RWPE2 (cell line): ENCODE measurements around the gene ZSCAN4.
A peak's percentile ranks its signal among the peaks of the same experiment; 100 is the strongest.

Experiments used
- ATAC-seq: fragments of 200-7000 bp; cut with Tn5 transposase; 3 replicates; pipeline ENCODE4 v1.9.1; 2021; ENCODE audit warnings: low read depth
- DNase-seq: peaks from one replicate; pipeline ENCODE4 v3.0.0-alpha.2; 2020; ENCODE audit warnings: low spot score
- H3K27ac ChIP-seq: fragments of 450-650 bp; 2 replicates; pipeline ENCODE4 v1.5.1; 2017; ENCODE audit warnings: mild to moderate bottlenecking; ENCODE audit not compliant: poor library complexity, severe bottlenecking
- H3K27me3 ChIP-seq: fragments of 250-450 bp; sonication (Bioruptor Pico); 2 replicates; pipeline ENCODE4 v1.5.1; 2021; ENCODE audit warnings: mild to moderate bottlenecking, moderate library complexity; ENCODE audit not compliant: insufficient read depth, poor library complexity, severe bottlenecking
- H3K36me3 ChIP-seq: fragments of 250-450 bp; sonication (Bioruptor Pico); 2 replicates; pipeline ENCODE4 v1.5.1; 2020; ENCODE audit warnings: low read depth, mild to moderate bottlenecking, moderate library complexity
- H3K4me1 ChIP-seq: fragments of 250-450 bp; sonication (Bioruptor Pico); 2 replicates; pipeline ENCODE4 v1.5.1; 2021; ENCODE audit warnings: mild to moderate bottlenecking, moderate library complexity; ENCODE audit not compliant: insufficient read depth, poor library complexity, severe bottlenecking
- H3K4me3 ChIP-seq: fragments of 250-450 bp; sonication (Bioruptor Pico); 2 replicates; pipeline ENCODE4 v1.5.1; 2021; ENCODE audit warnings: mild to moderate bottlenecking, moderate library complexity; ENCODE audit not compliant: severe bottlenecking
- H3K9me3 ChIP-seq: fragments of 250-450 bp; sonication (Bioruptor Pico); 2 replicates; pipeline ENCODE4 v1.5.1; 2021; ENCODE audit warnings: mild to moderate bottlenecking, moderate library complexity; ENCODE audit not compliant: severe bottlenecking
- TF ChIP-seq, protein P1 (sequence below): fragments of 450-650 bp; IDR thresholded peaks from one replicate; pipeline ENCODE4 v1.5.1; 2017; ENCODE audit warnings: mild to moderate bottlenecking, moderate library complexity; ENCODE audit not compliant: poor library complexity, severe bottlenecking

Gene ZSCAN4

DNA sequence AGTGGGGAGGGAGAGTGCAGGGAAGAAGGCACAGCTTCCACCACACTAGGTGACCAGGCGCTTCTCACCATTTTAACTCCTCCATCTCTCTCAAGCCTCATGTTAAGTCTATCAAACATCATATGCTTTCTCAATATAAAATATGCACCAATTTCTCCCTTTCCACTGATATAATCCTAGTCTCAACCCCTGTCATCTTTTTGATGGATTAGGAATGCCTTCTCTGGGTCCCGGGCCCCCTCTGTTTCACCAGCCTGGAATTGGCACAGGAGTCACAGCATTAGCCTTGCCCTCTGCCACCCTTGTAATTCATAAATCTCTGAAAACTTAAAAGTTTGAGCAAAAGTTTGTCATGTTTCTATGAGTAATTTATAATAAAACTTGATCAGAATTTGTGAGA, at the start of gene ZSCAN4:
Gene ZSCAN4, plus strand, starts transcription at position 301 of the 400 bp plus-strand sequence. CDS start 7,211 bp downstream, outside the sequence.
- no peak within 1 kb of the TSS for H3K4me3 ChIP-seq
- H3K9me3 ChIP-seq: no peaks in the 10 kb centered on the region
- no peaks in the 10 kb centered on the region for H3K36me3 ChIP-seq
- H3K27me3 ChIP-seq: no peaks in the 10 kb centered on the region
- TF ChIP-seq, protein P1, sequence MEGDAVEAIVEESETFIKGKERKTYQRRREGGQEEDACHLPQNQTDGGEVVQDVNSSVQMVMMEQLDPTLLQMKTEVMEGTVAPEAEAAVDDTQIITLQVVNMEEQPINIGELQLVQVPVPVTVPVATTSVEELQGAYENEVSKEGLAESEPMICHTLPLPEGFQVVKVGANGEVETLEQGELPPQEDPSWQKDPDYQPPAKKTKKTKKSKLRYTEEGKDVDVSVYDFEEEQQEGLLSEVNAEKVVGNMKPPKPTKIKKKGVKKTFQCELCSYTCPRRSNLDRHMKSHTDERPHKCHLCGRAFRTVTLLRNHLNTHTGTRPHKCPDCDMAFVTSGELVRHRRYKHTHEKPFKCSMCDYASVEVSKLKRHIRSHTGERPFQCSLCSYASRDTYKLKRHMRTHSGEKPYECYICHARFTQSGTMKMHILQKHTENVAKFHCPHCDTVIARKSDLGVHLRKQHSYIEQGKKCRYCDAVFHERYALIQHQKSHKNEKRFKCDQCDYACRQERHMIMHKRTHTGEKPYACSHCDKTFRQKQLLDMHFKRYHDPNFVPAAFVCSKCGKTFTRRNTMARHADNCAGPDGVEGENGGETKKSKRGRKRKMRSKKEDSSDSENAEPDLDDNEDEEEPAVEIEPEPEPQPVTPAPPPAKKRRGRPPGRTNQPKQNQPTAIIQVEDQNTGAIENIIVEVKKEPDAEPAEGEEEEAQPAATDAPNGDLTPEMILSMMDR: no peak
- H3K27ac ChIP-seq: no peak within 1 kb of the TSS
- H3K4me1 ChIP-seq: no peaks in the 10 kb centered on the region
- no peak for ATAC-seq
- DNase-seq: no peak

DNA sequence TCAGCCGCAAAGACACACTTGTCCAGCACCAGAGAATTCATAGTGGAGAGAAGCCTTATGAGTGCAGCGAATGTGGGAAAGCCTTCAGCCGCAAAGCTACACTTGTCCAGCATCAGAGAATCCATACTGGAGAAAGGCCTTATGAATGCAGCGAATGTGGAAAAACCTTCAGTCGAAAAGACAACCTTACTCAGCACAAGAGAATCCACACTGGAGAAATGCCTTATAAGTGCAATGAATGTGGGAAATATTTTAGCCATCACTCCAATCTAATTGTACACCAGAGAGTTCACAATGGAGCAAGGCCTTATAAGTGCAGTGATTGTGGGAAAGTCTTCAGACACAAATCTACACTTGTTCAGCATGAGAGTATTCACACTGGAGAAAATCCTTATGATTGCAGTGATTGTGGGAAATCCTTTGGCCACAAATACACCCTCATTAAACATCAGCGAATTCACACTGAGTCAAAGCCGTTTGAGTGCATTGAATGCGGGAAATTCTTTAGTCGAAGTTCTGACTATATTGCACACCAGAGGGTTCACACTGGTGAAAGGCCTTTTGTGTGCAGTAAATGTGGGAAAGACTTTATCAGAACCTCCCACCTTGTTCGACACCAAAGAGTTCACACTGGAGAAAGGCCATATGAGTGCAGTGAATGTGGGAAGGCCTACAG, 47.9 kb upstream of the ZSCAN4 start:
- no peak overlapping the region for H3K27ac ChIP-seq
- TF ChIP-seq, protein P1: no peak
- peaks cover 45% of the 10 kb centered on the region for H3K9me3 ChIP-seq
- ATAC-seq (no peak), DNase-seq (no peak)
- H3K27me3 ChIP-seq: no peaks in the 10 kb centered on the region
- H3K4me1 ChIP-seq: no peaks in the 10 kb centered on the region
- H3K36me3 ChIP-seq: peaks cover 78% of the 10 kb centered on the region
- no peak overlapping the region for H3K4me3 ChIP-seq

- Histone ChIP-seq H3K36me3 (peaks cover 58% of the 10 kb centered on the region), H3K4me1 (no peaks in the 10 kb centered on the region), H3K9me3 (peaks cover 27% of the 10 kb centered on the region), H3K27ac (no peak overlapping the region), H3K4me3 (no peak overlapping the region), H3K27me3 (no peaks in the 10 kb centered on the region)
- DNase-seq (no peak), ATAC-seq (no peak)
- TF ChIP-seq, protein P1: no peak
Observed at GRCh38 chr19:57623091-57623490, 45.6 kb upstream of the ZSCAN4 start.

- DNase-seq (peak; percentile 89), ATAC-seq (peak; percentile 99)
- H3K4me3 ChIP-seq: peak within 1 kb of the TSS; percentile 57
- TF ChIP-seq, protein P1: no peak
- no peak within 1 kb of the TSS for H3K27ac ChIP-seq
- peaks cover 4% of the 10 kb centered on the region for H3K9me3 ChIP-seq
- no peaks in the 10 kb centered on the region for H3K27me3 ChIP-seq
- H3K36me3 ChIP-seq: peaks cover 38% of the 10 kb centered on the region
- no peaks in the 10 kb centered on the region for H3K4me1 ChIP-seq
Observed at GRCh38 chr19:57632987-57633831, 35.5 kb upstream of the ZSCAN4 start, which contains the start of gene ZNF211. TSS of gene ZNF211 (plus strand) at chr19:57633168. CDS start at chr19:57633347, 179 bp downstream.
